ENCODE results near the gene ELN.

Gene ELN

GRCh38 chr7:74093671-74094223 is 65.8 kb downstream of the ELN start:
- DNase-seq (ENCODE audit: low read depth in 2 of 2) = no peak

- peak; percentile 71 to 74 for DNase-seq (ENCODE audit: low read depth in 2 of 2)
Measured at GRCh38 chr7:74094224-74095101, 66.5 kb downstream of the ELN start.

GRCh38 chr7:74095135-74095534 is 67.2 kb downstream of the ELN start:
- no peak for DNase-seq (ENCODE audit: low read depth in 2 of 2)

- DNase-seq (ENCODE audit: low read depth in 2 of 2) = no peak
Measured at GRCh38 chr7:74097937-74098614, 70.1 kb downstream of the ELN start.

GRCh38 chr7:74099031-74099430 is 71.1 kb downstream of the ELN start:
- DNase-seq (ENCODE audit: low read depth in 2 of 2) = no peak

GRCh38 chr7:74101061-74101681 is 73.2 kb downstream of the ELN start:
- no peak for DNase-seq (ENCODE audit: low read depth in 2 of 2)

GRCh38 chr7:74103219-74103772 is 75.3 kb downstream of the ELN start:
- DNase-seq (ENCODE audit: low read depth in 2 of 2) = no peak

- no peak for DNase-seq (ENCODE audit: low read depth in 2 of 2)
Measured at GRCh38 chr7:74104702-74105101, 76.7 kb downstream of the ELN start.

GRCh38 chr7:74105992-74106391 is 78.0 kb downstream of the ELN start:
- no peak for DNase-seq (ENCODE audit: low read depth in 2 of 2)

- no peak for DNase-seq (ENCODE audit: low read depth in 2 of 2)
Measured at GRCh38 chr7:74106846-74107245, 78.9 kb downstream of the ELN start.

- DNase-seq (ENCODE audit: low read depth in 2 of 2) = no peak
Measured at GRCh38 chr7:74115326-74115725, 87.4 kb downstream of the ELN start.

- DNase-seq (ENCODE audit: low read depth in 2 of 2) = no peak
Measured at GRCh38 chr7:74116356-74116755, 88.4 kb downstream of the ELN start.
